K562 (cell line): Measurements from ENCODE around the gene SLC26A11. TPM values are rescaled to one million over a fixed set of nuclear protein-coding genes. Genes with fewer than 3 reads are reported as not detected.

Experiments used
- CREB1 ChIP-seq, 2 experiments: sonication (generic) in 1 of 2; formaldehyde crosslinking in 1 of 2; IDR thresholded peaks; 2 replicates each; pipeline versions ENCODE4 v1.6.1 to v1.8.0; 2012 to 2022; ENCODE audit warnings: inconsistent platforms in 1 of 2, mild to moderate bottlenecking in 1 of 2, missing genetic modification reagents in 1 of 2, moderate library complexity in 1 of 2
- CREB5 ChIP-seq: fragments of 250-450 bp; sonication (Bioruptor Pico); IDR thresholded peaks from 2 replicates; pipeline ENCODE4 v1.5.0; 2020; ENCODE audit warnings: mild to moderate bottlenecking
- FOXJ2 ChIP-seq: fragments of 200-800 bp; sonication (Bioruptor generic); IDR thresholded peaks from 2 replicates; pipeline ENCODE4 v1.6.1; 2016; ENCODE audit warnings: missing genetic modification characterization, missing compliant biosample characterization
- HOXB6 ChIP-seq: fragments of 250-450 bp; sonication (Bioruptor Pico); IDR thresholded peaks from 2 replicates; pipeline ENCODE4 v1.5.1; 2022; ENCODE audit warnings: mild to moderate bottlenecking, borderline replicate concordance
- MEF2D ChIP-seq: conservative IDR thresholded peaks from 2 replicates; pipeline ENCODE4 v1.6.1; 2016; ENCODE audit warnings: low read depth, missing genetic modification characterization, missing compliant biosample characterization
- PRPF4 ChIP-seq: fragments of 200-400 bp; formaldehyde crosslinking; IDR thresholded peaks from one replicate; pipeline ENCODE4 v1.6.1; 2017; ENCODE audit warnings: low read length, low read depth, mild to moderate bottlenecking; ENCODE audit not compliant: insufficient read depth, poor library complexity, severe bottlenecking
- PTTG1 ChIP-seq: fragments of 450-650 bp; IDR thresholded peaks from 2 replicates; pipeline ENCODE4 v1.6.1; 2016; ENCODE audit warnings: low read depth, mild to moderate bottlenecking, missing genetic modification characterization, missing compliant biosample characterization
- RAD51 ChIP-seq: fragments of 450-650 bp; IDR thresholded peaks from 2 replicates; pipeline ENCODE4 v1.7.1; 2016; ENCODE audit warnings: low read depth, mild to moderate bottlenecking, borderline replicate concordance
- RBM17 ChIP-seq: fragments of 200-400 bp; formaldehyde crosslinking; IDR thresholded peaks from 2 replicates; pipeline ENCODE4 v1.6.1; 2017; ENCODE audit warnings: low read depth, mild to moderate bottlenecking, low read length, borderline replicate concordance
- RBM34 ChIP-seq: fragments of 200-400 bp; formaldehyde crosslinking; IDR thresholded peaks from 2 replicates; pipeline ENCODE4 v1.6.1; 2018; ENCODE audit warnings: low read length, borderline replicate concordance; ENCODE audit not compliant: insufficient read depth
- RBM39 ChIP-seq: fragments of 200-400 bp; formaldehyde crosslinking; optimal IDR thresholded peaks from 2 replicates; pipeline ENCODE3; 2018; ENCODE audit warnings: low read depth, low read length
- SAFB2 ChIP-seq: fragments of 200-400 bp; formaldehyde crosslinking; IDR thresholded peaks from 2 replicates; pipeline ENCODE4 v1.6.1; 2018; ENCODE audit warnings: borderline replicate concordance, low read length, low read depth, moderate library complexity; ENCODE audit not compliant: severe bottlenecking
- SMAD2 ChIP-seq: fragments of 150-350 bp; IDR thresholded peaks from 2 replicates; pipeline ENCODE4 v1.6.1; 2014; ENCODE audit warnings: low read depth, mild to moderate bottlenecking, low read length
- SMARCB1 ChIP-seq: IDR thresholded peaks from 2 replicates; pipeline ENCODE4 v1.6.1; 2011; ENCODE audit warnings: improper control_type of control experiment, low read depth; ENCODE audit not compliant: insufficient read length
- SNRNP70 ChIP-seq: fragments of 200-400 bp; formaldehyde crosslinking; optimal IDR thresholded peaks from 2 replicates; pipeline ENCODE3; 2017; ENCODE audit warnings: low read depth, low read length
- TCF15 ChIP-seq: fragments of 250-450 bp; sonication (Bioruptor Pico); IDR thresholded peaks from 2 replicates; pipeline ENCODE4 v1.8.0; 2022; ENCODE audit warnings: moderate library complexity, mild to moderate bottlenecking, inconsistent platforms
- ZNF277 ChIP-seq: fragments of 250-450 bp; sonication (Bioruptor Pico); IDR thresholded peaks from 2 replicates; pipeline ENCODE4 v1.8.0; 2022; ENCODE audit warnings: inconsistent platforms, mild to moderate bottlenecking, moderate library complexity, borderline replicate concordance
- ZNF445 ChIP-seq: fragments of 250-450 bp; sonication (Bioruptor Pico); IDR thresholded peaks from 2 replicates; pipeline ENCODE4 v1.4.0; 2020; ENCODE audit warnings: low read depth, mild to moderate bottlenecking, moderate library complexity
- ZNF592 ChIP-seq: fragments of 450-650 bp; IDR thresholded peaks from 2 replicates; pipeline ENCODE4 v1.6.1; 2017; ENCODE audit warnings: antibody characterized with exemption, mild to moderate bottlenecking
- polyA plus RNA-seq, 8 experiments: library from polyadenylated mRNA; depleted of rRNA in 4 of 8; stranded (reverse) in 5 of 8; unstranded in 3 of 8; fragments of >200 nt; fragmentation: Nextera tagmentation in 2 of 8; fragmentation: Illumina TruSeq in 1 of 8; extraction: Ambion mirVana in 2 of 8; extraction: Trizol in 1 of 8; gene quantifications; 2 replicates each; pipeline versions ENCODE4 v1.2.1 to v1.2.3, GENCODE V29; 2011 to 2014; ENCODE audit warnings: inconsistent platforms in 1 of 8, missing spikeins in 1 of 8
- total RNA-seq, 7 experiments: library from RNA; depleted of rRNA in 6 of 7; stranded (reverse); fragments of >200 nt in 6 of 7; fragmentation: Illumina TruSeq in 2 of 7; extraction: Trizol in 2 of 7; gene quantifications; 2 replicates each; pipeline versions ENCODE4 v1.2.1 to v1.2.3, GENCODE V29; 2011 to 2021; ENCODE audit warnings: low replicate concordance in 1 of 7

Gene SLC26A11
- total and polyA plus RNA-seq, 9 of the 15 experiments (the other 6 are each of a cell fraction or from before 2014, with no cell fraction given), result 0.06 to 3.1 (median 1.2) TPM; not detected in 1

- no peak for TF ChIP-seq ZNF277 (CRISPR knock-in tag)
- 0 out of 2 replicates have a peak, but pooled peaks have one; percentile 51 for TF ChIP-seq FOXJ2
- TF ChIP-seq RAD51, result no peak
- no peak for TF ChIP-seq SMAD2
- no peak for TF ChIP-seq RBM17
- TF ChIP-seq ZNF592, result peak; percentile 100
- TF ChIP-seq HOXB6 (CRISPR knock-in tag), result no peak
- TF ChIP-seq RBM34, result no peak
- no peak for TF ChIP-seq RBM39
- TF ChIP-seq PRPF4, result no peak
- 0 out of 2 replicates have a peak, but pooled peaks have one; percentile 23 for TF ChIP-seq ZNF445 (CRISPR knock-in tag)
- TF ChIP-seq PTTG1 (tag), result peak; percentile 82; the same call in 1 of the 2 replicates
- no peak for TF ChIP-seq CREB1 (IDR thresholded peaks at IDR 0.05)
- no peak for TF ChIP-seq CREB1 (CRISPR knock-in tag; IDR thresholded peaks at IDR 0.05)
- TF ChIP-seq CREB5 (CRISPR knock-in tag), result no peak; the same call in 1 of the 2 replicates
- TF ChIP-seq TCF15 (CRISPR knock-in tag), result peak; percentile 93
- no peak for TF ChIP-seq SMARCB1
- no peak for TF ChIP-seq SNRNP70
- no peak for TF ChIP-seq SAFB2
- TF ChIP-seq MEF2D (tag), result peak; percentile 74
Measured at GRCh38 chr17:80254396-80255251, 34.4 kb downstream of the SLC26A11 start (continued).
